ENCODE measurements around the gene C19orf85.

Gene C19orf85

DNA sequence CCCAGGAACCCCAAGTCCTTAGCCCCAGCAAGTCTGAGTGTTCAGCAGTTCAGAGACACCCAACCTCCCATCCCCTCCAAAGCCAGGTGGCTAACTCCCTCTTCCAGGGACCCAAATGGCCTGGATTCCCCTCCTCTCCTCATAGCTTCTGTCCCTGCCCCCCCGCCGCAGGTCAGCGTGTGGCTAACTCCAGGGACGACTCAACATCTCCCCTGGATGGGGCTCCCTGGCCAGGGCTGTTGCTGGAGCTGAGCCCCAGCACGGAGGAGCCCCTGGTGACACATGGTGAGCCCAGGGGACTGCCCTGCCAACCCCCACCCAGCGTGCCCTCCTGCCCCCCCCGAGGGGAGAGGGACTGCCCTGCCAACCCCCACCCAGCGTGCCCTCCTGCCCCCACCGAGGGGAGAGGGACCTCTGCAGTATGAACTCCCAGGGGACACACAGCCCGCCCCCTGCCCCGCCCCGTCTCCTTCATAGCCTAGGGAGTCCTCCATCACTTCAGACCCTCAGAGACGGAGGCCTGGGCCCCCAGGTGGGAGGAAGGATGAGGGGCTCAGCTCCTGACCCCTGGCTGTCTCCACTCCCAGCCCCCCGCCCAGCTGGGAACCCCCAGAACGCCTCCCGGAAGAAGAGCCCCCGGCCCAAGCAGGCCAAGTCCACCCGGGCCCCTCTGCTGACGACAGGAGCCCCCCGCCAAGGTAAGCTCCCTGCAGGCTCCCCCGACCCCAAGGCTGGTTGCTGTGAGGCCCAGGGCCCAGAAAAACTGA, 25.3 kb upstream of the C19orf85 start:
- no peak for DNase-seq (ENCODE audit: low read depth, low spot score)

DNA sequence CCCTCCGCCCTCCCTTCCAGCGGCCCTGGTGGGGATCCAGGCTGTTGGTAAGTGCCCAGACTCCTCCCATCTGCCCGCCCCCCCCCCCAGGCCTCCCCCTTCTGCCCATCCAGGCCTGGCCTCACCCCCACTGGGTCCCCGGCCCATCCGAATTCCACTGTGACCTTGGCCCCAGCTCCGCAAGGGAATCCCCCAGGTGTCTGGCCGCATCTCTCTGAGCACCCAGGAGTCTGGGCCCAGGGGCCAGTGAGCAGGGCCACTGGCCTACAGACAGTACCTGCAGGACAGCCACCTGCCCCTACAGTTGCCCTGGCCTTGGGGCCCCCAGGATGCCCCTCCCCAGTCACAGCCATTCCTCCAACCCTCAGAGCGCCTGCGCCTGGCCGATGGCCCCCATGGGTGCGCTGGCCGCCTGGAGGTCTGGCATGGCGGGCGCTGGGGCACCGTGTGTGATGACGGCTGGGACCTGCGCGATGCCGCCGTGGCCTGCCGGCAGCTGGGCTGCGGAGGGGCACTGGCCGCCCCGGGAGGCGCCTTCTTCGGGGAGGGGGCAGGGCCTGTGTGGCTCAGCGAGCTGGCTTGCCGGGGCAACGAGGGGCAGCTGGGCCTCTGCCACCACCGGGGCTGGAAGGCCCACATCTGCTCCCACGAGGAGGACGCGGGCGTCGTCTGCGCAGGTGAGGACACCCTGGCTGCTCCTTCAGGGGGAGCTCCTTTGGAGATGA, 24.6 kb upstream of the C19orf85 start:
- no peak for DNase-seq (ENCODE audit: low read depth, low spot score)

DNA sequence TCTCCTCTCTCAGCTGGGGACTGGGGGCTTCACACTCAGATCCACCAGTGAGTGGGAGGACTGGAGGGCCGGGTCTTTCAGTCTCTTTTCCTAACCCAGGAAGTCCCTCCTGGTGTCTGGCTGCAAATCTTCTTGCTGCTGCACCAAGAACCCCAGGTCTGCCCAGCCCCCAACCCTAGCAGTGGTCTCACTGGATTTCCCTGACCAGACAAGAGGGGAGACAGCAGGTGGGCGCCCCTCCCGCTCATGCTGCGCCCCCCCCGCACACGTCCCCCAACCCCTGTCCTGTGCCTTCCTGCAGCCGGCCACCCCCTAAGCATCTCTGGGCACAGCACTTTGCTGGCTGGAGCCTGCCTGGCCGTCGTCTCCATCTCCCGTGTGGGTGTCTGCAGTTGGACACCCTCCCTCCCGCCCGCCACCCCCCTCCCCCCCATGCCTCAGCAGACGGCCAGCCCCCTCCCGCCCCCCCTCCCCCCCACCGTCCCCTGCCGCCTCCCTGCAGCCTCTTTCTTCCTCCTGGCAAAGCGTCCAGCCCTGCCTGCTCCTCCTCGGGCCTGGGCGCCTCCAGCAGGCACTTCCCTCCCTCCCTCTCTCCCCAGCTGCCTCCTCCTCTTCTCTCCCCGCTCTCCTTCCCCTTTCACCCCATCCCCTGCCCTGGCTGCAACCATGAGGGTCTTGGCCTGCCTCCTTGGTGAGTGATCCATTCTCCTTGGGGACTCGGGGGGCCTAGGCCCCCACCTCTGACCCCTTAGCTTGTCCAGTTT, 23.6 kb upstream of the C19orf85 start, which contains the start of gene SSC5D:
Gene SSC5D (plus strand): TSS at position 513 of the 764 bp plus-strand sequence. CDS start 154 bp downstream, at position 667.
- DNase-seq (ENCODE audit: low read depth, low spot score), result no peak

DNA sequence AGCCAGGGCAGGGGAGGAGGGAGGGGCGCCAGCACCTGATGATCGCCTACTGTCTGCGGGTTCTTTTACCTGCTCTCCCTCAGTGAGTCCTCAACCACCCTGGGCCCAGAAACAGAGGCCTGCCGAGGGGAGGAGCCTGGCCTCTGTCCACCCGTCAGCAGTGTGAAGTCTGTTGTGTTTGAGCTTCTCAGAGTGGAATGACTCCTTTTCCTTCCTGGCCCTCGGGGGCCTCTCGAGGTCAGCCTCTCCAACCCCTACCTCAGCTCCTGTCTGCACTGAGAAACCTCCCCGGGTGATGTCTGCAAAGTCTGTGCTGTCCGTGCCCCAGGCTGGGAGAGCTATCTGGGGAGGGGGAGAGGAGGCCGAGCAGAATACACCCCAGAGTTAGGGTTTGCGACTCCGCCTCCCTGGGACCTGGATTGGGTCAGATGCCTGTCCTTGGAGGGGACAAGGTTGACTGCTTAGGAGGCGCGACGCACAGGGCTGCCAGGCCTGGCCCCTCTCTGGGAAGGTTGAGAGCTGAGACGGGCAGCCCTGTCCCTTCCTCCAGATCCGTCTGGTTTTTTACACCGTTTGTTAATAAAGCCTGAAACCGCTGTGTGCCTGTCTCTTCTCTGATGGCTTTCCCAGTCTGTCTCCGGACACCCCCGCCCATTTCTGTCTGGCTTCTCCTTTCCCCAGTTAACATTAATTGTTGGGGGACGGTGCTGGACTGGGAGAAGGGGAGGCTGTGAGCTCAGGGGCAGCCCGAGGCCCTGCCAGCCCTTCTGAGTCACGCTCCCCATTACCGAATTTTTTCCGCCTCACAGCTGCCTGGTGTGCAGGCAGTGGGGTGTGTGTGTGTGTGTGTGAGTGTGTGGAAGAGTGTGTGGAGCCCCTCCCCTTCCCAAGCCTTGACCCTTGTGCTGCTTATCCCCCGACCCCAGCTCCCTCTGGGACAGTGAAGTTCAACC, 22.7 kb upstream of the C19orf85 start:
- DNase-seq (ENCODE audit: low read depth, low spot score), result peak; percentile 63

DNA sequence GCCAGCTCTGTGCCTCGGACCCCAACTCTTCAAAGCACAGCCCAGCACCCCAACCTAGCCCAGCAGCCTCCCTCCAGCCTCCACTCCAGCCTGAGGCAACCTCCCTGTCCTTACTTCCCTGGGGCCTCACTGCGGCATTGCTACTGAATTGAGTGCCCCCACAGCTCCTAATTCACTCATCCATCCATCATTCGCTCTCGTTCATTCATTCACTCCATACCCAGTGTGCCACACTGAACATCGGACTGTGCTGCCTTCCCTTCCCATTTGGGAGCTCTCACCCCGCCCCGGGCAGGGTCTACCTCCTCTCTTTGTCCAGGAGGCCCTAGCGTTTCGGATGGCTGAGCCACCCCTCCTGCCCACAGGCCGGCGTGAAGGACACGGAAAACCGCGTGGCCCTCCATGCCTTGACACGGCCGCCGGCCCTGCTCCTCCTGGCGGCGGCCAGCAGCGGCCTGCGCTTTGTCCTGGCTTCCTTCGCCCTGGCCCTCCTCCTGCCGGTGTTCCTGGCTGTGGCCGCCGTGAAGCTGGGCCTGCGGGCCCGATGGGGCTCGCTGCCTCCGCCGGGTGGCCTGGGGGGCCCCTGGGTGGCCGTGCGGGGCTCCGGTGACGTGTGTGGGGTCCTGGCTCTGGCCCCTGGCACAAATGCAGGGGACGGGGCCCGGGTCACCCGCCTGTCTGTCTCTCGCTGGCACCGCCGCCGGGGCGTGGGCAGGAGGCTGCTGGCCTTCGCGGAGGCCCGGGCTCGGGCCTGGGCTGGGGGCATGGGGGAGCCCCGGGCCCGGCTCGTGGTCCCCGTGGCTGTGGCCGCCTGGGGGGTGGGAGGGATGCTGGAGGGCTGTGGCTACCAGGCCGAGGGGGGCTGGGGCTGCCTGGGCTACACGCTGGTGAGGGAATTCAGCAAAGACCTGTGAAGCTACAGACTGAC, 21.8 kb upstream of the C19orf85 start:
- no peak for DNase-seq (ENCODE audit: low read depth, low spot score)

DNA sequence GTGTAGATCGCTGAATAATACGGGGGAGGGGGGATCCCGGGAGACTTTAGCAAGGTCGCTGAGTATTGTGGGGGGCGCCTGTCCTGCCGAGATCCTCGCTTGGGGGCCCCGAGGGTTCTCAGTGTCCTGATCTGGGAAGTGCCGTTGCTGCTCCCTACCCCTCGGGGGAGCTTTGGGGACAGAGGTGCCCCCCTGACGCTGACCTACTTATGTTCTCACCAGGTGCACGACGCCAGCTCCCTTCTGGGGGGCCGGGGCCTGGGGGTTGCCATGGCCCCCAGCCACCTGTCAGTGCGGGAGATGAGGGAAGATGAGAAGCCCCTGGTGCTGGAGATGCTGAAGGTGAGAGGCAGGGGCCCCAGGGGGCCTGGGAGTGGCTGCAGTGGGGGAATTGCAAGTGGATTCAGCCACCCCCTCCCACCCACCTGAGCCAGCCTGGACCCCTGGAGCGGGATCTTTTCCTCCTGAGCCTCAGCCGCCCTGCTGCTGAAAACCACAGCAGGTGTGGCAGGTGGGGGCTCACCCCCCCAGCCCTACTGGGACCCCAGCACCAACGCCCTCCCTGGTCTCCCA, 21.0 kb upstream of the C19orf85 start:
- no peak for DNase-seq (ENCODE audit: low read depth, low spot score)

DNA sequence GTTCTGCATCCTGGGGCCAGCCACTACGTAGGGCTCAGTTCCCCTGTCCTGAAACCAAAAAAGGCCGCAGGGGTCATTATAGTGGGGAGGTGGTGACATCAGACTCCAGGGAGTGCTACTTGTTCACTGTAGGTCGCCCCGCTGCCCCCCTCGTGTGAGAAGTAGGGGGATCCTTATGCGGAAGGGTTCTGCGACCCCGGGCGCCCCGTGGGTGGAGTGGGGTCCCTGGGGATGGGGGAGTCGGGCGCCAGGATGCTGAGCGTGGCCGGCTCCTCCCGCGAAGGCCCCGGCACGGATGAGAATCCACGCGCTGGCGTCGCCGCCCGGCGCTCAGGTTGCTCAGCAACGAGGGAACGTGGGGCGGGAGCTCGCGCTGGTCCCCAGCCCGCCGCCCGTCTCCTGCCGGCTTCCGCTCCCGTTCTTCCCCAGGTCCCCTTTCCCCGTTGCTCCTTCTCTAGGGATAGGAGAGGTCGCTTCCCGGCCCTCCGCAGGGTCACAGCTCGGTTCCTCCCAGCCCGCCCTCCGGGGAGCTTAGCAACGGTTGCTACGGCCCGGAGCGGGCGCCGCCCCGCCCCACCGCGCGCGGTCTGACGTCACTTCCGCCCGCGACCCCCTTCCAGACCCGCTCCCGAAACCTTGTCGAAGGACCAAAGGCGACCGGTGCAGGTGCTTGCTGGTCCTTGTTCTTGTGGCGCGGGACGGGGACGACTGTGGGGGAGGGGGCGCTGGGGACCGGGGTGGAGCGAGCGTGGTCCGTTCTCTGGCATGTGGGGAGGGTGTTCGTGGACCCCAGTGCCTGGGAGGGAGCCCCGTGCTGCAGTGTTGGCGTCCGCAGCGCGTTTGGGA, 20.3 kb upstream of the C19orf85 start, which contains the start of gene NAT14:
Gene NAT14 (plus strand): TSS at position 596 of the 846 bp plus-strand sequence. CDS start 521 bp downstream, outside the sequence.
- no peak for DNase-seq (ENCODE audit: low read depth, low spot score)

DNA sequence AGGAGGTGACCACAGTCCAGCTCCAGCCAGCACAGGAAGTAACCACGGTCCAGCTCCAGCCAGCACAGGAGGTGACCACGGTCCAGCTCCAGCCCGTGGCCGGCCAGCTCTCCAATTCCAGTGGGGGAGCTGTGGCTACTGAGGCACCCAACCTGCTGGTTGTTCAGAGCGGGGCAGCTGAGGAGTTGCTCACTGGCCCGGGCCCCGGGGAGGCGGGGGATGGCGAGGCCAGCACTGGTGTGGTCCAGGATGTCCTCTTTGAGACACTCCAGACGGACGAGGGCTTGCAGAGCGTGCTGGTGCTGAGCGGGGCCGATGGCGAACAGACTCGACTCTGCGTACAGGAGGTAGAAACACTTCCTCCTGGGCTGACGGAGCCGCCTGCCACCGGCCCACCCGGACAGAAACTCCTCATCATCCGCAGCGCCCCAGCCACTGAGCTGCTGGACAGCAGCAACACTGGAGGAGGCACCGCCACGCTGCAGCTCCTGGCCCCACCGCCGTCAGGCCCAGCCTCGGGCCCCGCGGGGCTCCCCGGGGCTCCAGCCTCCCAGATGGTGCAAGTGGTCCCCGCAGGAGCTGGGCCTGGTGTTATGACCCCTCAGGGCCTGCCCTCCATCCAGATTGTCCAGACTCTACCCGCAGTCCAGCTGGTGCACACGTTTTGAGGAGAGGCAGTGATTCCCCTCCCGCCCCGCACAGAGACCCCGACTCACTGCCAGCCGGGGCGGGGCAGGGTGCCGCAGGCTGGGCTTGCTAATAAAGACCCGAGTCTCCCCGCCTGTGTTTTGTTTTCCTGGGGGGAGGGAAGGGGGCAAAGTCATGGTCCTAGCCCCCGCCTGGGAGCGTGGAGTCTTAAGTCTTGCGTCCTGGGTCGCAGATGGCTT, 19.4 kb upstream of the C19orf85 start:
- DNase-seq (ENCODE audit: low read depth, low spot score), result no peak

DNA sequence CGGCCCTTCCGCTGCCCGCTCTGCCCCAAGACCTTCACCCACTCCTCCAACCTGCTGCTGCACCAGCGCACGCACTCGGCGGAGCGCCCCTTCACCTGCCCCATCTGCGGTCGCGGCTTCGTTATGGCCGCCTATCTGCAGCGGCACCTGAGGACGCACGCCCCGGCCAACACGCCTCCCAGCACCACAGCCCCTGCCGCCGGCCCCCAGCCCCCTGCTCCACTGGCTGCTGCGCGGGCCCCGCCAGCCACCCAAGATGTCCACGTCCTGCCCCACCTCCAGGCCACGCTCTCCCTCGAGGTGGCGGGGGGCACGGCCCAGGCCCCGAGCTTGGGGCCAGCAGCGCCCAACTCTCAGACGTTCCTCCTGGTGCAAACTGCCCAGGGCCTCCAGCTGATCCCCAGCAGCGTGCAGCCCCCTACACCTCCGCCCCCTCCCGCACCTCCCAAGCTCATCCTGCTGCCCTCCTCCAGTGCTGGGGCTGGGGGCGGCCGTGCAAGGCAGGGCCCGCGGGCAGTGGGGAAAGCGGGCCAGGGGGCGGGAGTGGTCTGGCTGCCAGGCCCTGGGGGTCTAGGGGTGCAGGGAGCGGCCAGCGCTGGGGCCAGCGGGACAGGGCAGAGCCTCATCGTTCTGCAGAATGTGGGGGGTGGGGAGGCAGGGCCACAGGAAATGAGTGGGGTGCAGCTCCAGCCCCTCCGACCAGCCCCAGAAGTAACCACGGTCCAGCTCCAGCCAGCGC, 18.6 kb upstream of the C19orf85 start:
- DNase-seq (ENCODE audit: low read depth, low spot score), result no peak

DNA sequence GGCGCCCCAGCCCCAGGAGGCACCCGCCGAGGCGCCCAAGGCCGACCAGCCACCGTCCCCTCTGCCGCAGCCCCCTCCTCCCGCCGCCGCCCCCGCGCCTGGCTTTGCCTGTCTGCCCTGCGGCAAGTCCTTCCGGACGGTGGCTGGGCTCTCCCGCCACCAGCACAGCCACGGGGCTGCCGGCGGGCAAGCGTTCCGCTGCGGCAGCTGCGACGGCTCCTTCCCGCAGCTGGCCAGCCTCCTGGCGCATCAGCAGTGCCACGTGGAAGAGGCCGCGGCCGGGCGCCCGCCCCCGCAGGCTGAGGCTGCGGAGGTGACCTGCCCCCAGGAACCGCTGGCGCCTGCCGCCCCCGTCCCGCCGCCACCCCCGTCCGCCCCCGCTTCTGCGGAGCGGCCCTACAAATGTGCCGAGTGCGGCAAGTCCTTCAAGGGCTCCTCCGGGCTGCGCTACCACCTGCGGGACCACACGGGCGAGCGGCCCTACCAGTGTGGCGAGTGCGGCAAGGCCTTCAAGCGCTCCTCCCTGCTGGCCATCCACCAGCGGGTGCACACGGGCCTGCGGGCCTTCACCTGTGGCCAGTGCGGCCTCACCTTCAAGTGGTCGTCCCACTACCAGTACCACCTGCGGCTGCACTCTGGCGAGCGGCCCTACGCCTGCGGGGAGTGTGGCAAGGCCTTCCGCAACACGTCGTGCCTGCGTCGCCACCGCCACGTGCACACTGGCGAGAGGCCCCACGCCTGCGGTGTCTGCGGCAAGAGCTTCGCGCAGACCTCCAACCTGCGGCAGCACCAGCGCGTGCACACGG, 17.8 kb upstream of the C19orf85 start:
- no peak for DNase-seq (ENCODE audit: low read depth, low spot score)

DNA sequence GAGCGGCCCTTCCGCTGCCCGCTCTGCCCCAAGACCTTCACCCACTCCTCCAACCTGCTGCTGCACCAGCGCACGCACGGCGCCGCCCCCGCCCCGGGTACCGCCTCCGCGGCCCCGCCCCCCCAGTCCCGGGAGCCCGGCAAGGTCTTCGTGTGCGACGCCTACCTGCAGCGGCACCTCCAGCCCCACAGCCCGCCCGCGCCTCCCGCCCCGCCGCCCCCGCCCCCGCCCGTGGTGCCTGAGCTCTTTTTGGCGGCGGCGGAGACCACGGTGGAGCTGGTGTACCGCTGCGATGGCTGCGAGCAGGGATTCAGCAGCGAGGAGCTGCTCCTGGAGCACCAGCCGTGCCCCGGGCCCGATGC, 17.2 kb upstream of the C19orf85 start:
- DNase-seq (ENCODE audit: low read depth, low spot score), result no peak

DNA sequence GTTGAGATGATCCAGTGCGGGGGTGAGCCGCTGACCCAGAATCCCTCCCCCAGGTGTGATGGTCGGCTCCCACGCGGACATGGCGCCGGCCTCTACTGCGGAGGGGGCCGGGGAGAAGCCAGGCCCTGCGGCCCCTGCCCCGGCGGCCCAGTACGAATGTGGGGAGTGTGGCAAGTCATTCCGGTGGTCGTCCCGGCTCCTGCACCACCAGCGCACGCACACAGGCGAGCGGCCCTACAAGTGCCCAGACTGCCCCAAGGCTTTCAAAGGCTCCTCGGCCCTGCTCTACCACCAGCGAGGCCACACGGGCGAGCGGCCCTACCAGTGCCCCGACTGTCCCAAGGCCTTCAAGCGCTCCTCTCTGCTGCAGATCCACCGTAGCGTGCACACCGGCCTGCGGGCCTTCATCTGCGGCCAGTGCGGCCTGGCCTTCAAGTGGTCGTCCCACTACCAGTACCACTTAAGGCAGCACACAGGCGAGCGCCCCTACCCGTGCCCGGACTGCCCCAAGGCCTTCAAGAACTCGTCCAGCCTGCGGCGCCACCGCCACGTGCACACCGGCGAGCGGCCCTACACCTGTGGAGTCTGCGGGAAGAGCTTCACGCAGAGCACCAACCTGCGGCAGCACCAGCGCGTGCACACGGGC, 16.7 kb upstream of the C19orf85 start:
- DNase-seq (ENCODE audit: low read depth, low spot score), result no peak

DNA sequence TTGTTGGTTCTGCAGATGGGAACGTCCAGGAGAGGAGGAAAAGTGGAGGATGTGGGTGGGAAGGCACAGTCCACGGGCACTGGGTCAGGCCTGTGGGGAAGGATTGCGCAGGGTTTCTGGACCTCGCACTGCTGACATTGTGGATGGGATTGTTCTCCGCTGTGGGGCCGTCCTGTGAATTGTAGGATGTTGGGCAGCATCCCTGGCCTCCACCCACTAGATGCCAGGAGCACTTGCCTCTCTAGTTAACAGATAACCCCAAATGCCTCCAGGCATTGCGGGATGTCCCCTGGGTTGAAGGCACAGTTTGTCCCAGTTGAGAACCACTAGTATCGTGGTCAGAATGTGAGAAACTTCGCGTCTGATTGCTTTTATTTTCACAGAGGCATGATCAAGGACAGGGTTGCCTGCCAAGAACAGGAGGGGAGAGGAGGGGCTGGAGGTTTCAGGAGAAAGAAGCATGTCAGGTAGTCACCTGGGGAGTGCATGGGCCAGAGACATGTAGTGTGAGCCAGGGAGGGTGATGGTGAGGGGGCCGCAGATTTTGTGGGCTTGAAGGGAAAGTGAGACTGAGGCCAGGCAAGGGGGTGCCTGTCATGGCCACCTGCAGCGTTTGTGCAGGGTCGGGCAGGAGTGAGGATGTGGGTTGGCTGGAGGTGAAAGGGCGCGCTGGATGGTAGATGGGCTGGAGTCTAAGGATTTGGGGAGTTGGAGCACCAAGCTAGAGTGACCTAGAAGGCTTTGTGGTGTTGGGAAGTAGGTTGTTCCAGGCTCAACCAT, 15.1 kb upstream of the C19orf85 start:
- no peak for DNase-seq (ENCODE audit: low read depth, low spot score)

DNA sequence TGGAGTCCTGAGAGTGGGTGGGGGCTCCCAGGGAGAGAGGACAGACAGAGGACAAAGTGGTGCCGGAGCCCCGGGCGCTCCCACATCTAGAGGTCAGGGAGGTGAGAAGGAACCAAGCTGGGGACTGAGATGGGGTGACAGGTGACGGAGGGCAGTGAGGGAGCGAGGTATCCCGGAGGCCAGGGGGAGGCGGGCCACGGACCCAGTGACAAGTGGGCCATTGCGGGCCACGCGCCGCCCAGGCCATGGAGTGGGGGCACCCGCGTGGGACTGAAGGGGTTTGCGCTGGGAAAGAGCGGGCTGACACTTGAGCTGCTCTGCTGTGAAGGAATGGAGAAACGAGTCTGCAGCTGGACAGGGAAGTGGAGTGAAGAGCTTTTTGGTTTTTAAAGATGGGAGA, 14.5 kb upstream of the C19orf85 start:
- no peak for DNase-seq (ENCODE audit: low read depth, low spot score)

DNA sequence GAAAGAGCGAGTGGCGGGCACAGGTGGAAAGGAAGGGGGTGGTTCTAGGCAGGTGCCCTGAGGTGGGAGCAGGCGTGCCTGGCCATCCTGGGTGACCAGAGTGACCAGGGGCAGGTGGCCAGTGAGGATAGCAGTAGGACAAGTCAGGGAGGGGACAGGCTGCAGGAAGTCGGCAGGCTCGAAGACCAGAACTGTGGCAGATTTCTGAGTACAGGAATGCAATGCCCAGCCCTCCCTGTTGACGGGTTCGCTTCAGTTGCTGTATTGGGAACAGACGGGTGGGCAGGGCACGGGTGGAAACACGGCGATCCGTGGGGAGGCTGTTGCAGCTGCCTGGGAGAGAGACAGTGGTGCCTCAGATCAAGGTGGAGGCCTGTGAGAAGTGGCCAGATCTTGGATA, 13.8 kb upstream of the C19orf85 start:
- no peak for DNase-seq (ENCODE audit: low read depth, low spot score)

All from brain pericyte (primary cell).